ENCODE data around the gene CTRB1. TPM values are rescaled to one million over a fixed set of nuclear protein-coding genes. Genes with fewer than 3 reads are reported as not detected.

CTRB1 gene
- total RNA-seq, 1 experiment from 2014 or later = 5.6 TPM

DNA sequence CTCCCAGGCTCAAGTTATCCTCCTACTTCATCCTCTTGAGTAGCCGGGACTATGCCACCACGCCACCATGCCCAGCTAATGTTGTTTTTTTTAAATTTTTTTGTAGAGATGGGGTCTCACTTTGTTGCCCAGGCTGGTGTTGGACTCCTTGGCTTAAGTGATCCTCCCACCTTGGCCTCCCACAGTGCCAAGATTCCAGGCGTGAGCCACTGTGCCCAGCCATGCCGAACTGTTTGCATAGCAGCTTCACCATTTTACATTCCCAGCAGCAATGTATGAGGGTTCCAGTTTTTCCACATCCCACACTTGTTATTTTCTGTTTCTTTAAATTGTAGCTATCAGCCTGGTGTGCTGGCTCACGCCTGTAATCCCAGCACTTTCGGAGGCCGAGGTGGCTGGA is 2.2 kb upstream of the CTRB1 start:
- Histone ChIP-seq H3K9me2 (ENCODE audit: insufficient read depth) (no peaks in the 10 kb centered on the region), H3K4me3 (replicated peaks in 1 of 2; ENCODE audit: low read depth in 1 of 2, low read length in 2 of 2) (no peak overlapping the region), H3K4me1 (ENCODE audit: control insufficient read depth in 1 of 2, insufficient read depth in 2 of 2, low read length in 2 of 2) (no peaks in the 10 kb centered on the region), H3K79me2 (ENCODE audit: insufficient read depth, low read length) (no peaks in the 10 kb centered on the region), H3K36me3 (ENCODE audit: control insufficient read depth in 1 of 2, insufficient read depth in 2 of 2, low read length in 2 of 2) (no peaks in the 10 kb centered on the region), H3K9ac (ENCODE audit: low read length) (no peak overlapping the region), H4K20me1 (ENCODE audit: insufficient read depth) (no peaks in the 10 kb centered on the region), H3K27ac (ENCODE audit: low read depth, low read length) (no peak overlapping the region), H3K27me3 (ENCODE audit: insufficient read depth, low read length) (no peaks in the 10 kb centered on the region), H3K4me2 (ENCODE audit: low read length) (no peak overlapping the region), H3K9me3 (ENCODE audit: control insufficient read depth in 1 of 2, insufficient read depth in 1 of 2, low read depth in 1 of 2, low read length in 2 of 2) (no peaks in the 10 kb centered on the region), H2AFZ (ENCODE audit: low read depth, low read length, poor library complexity, severe bottlenecking) (no peak overlapping the region)
- ChIA-PET CTCF (interaction anchor here (1.1 kb wide), 1 partner anchor 169 kb away, joined by 4 read pairs; no protein-coding TSS in a partner anchor), RAD21 (ENCODE audit: low non-redundant PET in 1 of 2, low total read pairs in 2 of 2, uncharacterized antibody in 2 of 2, unreplicated experiment in 2 of 2) (no interaction called here), POLR2A (no interaction called here)
- intact Hi-C loops (cut with micrococcal nuclease) = no loop called here
- TF ChIP-seq TCF7L2 (IDR thresholded peaks at IDR 0.05; ENCODE audit: borderline replicate concordance, extremely low read depth, insufficient read depth, insufficient read length) (no peak), SRF (IDR thresholded peaks at IDR 0.05; ENCODE audit: low read depth) (no peak), EZH2phosphoT487 (IDR thresholded peaks at IDR 0.05; ENCODE audit: borderline replicate concordance) (no peak), POLR2AphosphoS5 (IDR thresholded peaks at IDR 0.05; ENCODE audit: low read depth, low read length) (no peak), RAD21 (IDR thresholded peaks at IDR 0.05; ENCODE audit: low read depth) (no peak), FOSL1 (IDR thresholded peaks at IDR 0.05; ENCODE audit: low read depth) (no peak), ZNF274 (IDR thresholded peaks at IDR 0.05; ENCODE audit: low read depth, low read length) (no peak), ELF1 (IDR thresholded peaks at IDR 0.05; ENCODE audit: borderline replicate concordance, low read depth) (no peak)
- TF ChIP-seq, protein P1, sequence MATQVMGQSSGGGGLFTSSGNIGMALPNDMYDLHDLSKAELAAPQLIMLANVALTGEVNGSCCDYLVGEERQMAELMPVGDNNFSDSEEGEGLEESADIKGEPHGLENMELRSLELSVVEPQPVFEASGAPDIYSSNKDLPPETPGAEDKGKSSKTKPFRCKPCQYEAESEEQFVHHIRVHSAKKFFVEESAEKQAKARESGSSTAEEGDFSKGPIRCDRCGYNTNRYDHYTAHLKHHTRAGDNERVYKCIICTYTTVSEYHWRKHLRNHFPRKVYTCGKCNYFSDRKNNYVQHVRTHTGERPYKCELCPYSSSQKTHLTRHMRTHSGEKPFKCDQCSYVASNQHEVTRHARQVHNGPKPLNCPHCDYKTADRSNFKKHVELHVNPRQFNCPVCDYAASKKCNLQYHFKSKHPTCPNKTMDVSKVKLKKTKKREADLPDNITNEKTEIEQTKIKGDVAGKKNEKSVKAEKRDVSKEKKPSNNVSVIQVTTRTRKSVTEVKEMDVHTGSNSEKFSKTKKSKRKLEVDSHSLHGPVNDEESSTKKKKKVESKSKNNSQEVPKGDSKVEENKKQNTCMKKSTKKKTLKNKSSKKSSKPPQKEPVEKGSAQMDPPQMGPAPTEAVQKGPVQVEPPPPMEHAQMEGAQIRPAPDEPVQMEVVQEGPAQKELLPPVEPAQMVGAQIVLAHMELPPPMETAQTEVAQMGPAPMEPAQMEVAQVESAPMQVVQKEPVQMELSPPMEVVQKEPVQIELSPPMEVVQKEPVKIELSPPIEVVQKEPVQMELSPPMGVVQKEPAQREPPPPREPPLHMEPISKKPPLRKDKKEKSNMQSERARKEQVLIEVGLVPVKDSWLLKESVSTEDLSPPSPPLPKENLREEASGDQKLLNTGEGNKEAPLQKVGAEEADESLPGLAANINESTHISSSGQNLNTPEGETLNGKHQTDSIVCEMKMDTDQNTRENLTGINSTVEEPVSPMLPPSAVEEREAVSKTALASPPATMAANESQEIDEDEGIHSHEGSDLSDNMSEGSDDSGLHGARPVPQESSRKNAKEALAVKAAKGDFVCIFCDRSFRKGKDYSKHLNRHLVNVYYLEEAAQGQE (IDR thresholded peaks at IDR 0.05; ENCODE audit: low read depth) = no peak
- TF ChIP-seq, protein P2, sequence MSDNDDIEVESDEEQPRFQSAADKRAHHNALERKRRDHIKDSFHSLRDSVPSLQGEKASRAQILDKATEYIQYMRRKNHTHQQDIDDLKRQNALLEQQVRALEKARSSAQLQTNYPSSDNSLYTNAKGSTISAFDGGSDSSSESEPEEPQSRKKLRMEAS (IDR thresholded peaks at IDR 0.05) = no peak
- TF ChIP-seq, protein P3, sequence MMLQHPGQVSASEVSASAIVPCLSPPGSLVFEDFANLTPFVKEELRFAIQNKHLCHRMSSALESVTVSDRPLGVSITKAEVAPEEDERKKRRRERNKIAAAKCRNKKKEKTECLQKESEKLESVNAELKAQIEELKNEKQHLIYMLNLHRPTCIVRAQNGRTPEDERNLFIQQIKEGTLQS (IDR thresholded peaks at IDR 0.05) = no peak
- no peak for ATAC-seq
- DNase-seq (ENCODE audit: low read depth, low spot score) = no peak
- BruUV-seq (replicated peaks) = no TSS peak
